ENCODE data around the gene ARFIP2.

ARFIP2 gene

DNA sequence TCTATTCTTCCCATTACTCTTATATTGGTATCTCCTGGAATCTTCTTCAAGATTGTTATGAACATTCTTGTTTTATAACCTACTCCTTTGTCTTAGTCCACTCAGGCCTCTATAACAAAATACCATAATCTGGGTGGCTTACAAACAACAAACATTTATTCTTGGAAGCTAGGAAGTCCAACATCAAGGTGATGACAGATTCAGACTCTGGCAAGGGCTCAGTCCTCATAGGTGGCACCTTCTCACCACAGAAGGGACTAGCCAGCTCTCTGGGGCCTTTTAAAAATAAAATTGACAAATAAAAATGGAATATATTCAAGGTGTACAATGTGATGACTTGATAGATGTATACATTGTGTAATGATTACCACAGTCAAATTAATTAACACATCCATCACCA lies 35.7 kb upstream of the ARFIP2 start:
- DNase-seq (ENCODE audit: extremely low read depth, low read depth) = no peak
- H3K4me3 ChIP-seq (replicated peaks; ENCODE audit: low read depth, low read length) = no peak overlapping the region
- TF ChIP-seq, protein P1, sequence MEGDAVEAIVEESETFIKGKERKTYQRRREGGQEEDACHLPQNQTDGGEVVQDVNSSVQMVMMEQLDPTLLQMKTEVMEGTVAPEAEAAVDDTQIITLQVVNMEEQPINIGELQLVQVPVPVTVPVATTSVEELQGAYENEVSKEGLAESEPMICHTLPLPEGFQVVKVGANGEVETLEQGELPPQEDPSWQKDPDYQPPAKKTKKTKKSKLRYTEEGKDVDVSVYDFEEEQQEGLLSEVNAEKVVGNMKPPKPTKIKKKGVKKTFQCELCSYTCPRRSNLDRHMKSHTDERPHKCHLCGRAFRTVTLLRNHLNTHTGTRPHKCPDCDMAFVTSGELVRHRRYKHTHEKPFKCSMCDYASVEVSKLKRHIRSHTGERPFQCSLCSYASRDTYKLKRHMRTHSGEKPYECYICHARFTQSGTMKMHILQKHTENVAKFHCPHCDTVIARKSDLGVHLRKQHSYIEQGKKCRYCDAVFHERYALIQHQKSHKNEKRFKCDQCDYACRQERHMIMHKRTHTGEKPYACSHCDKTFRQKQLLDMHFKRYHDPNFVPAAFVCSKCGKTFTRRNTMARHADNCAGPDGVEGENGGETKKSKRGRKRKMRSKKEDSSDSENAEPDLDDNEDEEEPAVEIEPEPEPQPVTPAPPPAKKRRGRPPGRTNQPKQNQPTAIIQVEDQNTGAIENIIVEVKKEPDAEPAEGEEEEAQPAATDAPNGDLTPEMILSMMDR (IDR thresholded peaks at IDR 0.05; ENCODE audit: low read depth, low read length, missing control alignments) = no peak

DNA sequence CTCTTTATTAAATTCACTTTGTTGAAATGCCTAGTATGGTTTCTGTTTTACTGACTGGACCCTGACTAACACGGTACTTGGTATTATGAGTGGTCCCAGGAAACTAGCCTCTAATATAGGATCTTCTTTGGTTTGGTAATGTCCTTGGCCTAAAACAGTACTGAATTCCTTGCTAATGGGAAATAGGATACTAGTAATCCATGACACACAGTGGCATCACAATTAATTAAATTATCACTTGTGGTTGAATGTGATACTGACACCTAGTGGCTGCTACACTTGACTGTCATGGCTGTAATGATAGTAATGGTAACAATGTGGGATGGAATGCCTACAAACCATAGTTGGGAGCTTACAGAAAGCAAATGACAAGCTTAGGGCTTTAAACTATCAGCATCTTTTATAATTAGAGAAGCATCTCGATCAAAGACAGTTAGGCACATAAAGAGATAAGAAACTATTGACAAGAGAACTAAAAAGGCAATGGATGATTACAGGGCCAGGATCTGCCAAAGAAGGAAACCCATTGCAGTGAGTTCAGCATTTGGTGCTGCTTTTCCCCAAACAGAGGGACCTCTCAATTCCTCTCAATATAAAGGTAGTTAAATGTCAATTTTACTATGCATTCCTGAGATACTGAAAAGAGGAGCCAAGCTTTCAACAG lies 24.6 kb upstream of the ARFIP2 start:
- no peak overlapping the region for H3K4me3 ChIP-seq (replicated peaks; ENCODE audit: low read depth, low read length)
- peak; percentile 45 for DNase-seq (ENCODE audit: extremely low read depth, low read depth)
- TF ChIP-seq, protein P1 (IDR thresholded peaks at IDR 0.05; ENCODE audit: low read depth, low read length, missing control alignments) = peak; percentile 59

DNA sequence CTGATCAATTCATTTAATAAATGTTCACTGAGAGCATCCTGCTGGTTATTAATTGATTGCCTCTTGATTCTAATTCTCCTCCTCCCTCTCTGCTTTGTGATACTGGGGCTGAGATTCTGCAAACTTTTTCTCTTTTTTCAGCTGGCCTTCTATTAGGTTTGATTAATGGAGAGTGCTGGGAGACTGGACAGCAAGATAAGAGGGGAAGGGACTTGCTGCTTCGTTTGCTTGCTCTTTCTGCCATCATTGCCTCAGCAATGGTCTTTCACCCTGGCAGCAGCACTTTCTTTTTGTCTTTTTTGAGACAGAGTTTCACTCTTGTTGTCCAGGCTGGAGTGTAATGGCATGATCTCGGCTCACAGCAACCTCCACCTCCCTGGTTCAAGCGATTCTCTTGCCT lies 23.0 kb upstream of the ARFIP2 start:
- no peak overlapping the region for H3K4me3 ChIP-seq (replicated peaks; ENCODE audit: low read depth, low read length)
- no peak for DNase-seq (ENCODE audit: extremely low read depth, low read depth)
- TF ChIP-seq, protein P1 (IDR thresholded peaks at IDR 0.05; ENCODE audit: low read depth, low read length, missing control alignments) = no peak

DNA sequence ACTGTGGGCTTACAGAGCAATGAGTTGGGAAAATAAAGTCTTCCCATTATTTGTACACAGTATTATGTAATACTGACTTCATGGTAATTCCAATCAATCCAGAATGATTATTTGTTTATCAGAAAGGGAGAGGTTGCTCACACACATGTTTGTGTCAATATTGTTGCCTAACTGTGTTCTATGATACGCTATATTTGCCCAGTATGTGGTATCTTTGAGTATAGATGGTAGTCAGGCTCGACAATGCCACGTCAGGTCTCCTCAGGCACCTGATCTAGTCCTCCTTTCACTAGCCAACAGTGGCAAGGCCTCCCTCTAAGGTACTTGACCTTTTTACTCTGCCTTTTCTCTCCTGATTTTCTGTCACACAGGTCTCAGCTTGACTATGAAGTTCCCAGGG lies 21.3 kb upstream of the ARFIP2 start:
- no peak overlapping the region for H3K4me3 ChIP-seq (replicated peaks; ENCODE audit: low read depth, low read length)
- TF ChIP-seq, protein P1 (IDR thresholded peaks at IDR 0.05; ENCODE audit: low read depth, low read length, missing control alignments) = no peak
- DNase-seq (ENCODE audit: extremely low read depth, low read depth) = no peak

DNA sequence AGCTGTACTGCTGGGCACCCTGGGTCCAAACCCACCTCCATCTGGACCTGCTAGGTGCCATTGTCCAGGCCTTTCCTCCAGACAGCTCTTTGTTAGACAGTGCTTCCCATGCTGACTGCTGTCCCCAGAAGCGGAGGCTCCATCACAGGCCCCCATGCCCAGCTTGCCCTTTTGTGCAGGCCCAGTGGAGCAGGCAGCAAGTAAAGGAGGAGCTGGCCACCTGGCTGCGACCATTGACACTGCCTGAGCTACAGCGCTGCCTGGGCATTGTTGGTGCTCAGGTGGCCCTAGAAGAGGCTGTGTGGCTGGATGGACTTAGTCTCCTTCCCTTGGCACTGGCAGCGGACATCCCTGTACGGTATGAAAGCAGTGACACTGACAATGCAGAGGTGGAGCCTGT lies 17.4 kb upstream of the ARFIP2 start:
- H3K4me3 ChIP-seq (replicated peaks; ENCODE audit: low read depth, low read length) = no peak overlapping the region
- TF ChIP-seq, protein P1 (IDR thresholded peaks at IDR 0.05; ENCODE audit: low read depth, low read length, missing control alignments) = no peak
- no peak for DNase-seq (ENCODE audit: extremely low read depth, low read depth)

DNA sequence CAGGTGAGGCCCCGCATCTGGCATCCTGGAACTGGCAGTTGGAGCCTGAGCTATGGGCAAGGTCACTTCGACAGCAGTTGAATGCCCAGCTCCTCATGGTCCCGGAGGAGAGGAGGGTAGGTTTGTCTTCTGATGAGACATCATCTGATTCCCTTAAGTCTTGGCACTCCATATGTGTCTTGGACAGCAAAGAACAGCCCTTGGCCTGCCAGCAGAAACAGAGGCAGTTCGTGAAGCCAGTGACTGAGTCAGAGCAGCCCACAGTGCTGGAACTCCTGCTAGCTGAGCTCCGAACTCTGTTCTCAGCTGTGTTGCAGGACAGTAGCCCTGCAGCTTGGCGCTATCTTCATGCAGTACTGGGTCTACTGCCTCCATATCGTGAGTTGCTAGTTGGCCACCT lies 17.0 kb upstream of the ARFIP2 start:
- TF ChIP-seq, protein P1 (IDR thresholded peaks at IDR 0.05; ENCODE audit: low read depth, low read length, missing control alignments) = no peak
- no peak for DNase-seq (ENCODE audit: extremely low read depth, low read depth)
- no peak overlapping the region for H3K4me3 ChIP-seq (replicated peaks; ENCODE audit: low read depth, low read length)

Measured in HFF-Myc (cell line).